ENCODE results near the gene INTS1.

The INTS1 gene

GRCh38 chr7:1516586-1517251 is 12.5 kb upstream of the INTS1 start:
- TF ChIP-seq TEAD4 (IDR thresholded peaks at IDR 0.05) = no peak
- no peak for TF ChIP-seq EP300 (IDR thresholded peaks at IDR 0.05; ENCODE audit: borderline replicate concordance)

GRCh38 chr7:1514995-1515401 is 10.8 kb upstream of the INTS1 start:
- TF ChIP-seq CREB1 (IDR thresholded peaks at IDR 0.05; ENCODE audit: low read depth) (no peak), NFIC (IDR thresholded peaks at IDR 0.05) (0 out of 2 replicates have a peak, but pooled peaks have one; percentile 30), TEAD4 (IDR thresholded peaks at IDR 0.05) (peak; percentile 20; the same call in 1 of the 2 replicates), ZBTB7A (IDR thresholded peaks at IDR 0.05; ENCODE audit: low read depth) (0 out of 2 replicates have a peak, but pooled peaks have one; percentile 25)

GRCh38 chr7:1514407-1514806 is 10.2 kb upstream of the INTS1 start:
- no peak for TF ChIP-seq EGR1 (IDR thresholded peaks at IDR 0.05)
- TF ChIP-seq, protein P1, sequence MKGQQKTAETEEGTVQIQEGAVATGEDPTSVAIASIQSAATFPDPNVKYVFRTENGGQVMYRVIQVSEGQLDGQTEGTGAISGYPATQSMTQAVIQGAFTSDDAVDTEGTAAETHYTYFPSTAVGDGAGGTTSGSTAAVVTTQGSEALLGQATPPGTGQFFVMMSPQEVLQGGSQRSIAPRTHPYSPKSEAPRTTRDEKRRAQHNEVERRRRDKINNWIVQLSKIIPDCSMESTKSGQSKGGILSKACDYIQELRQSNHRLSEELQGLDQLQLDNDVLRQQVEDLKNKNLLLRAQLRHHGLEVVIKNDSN (IDR thresholded peaks at IDR 0.05) = no peak
- TF ChIP-seq TAF1 (IDR thresholded peaks at IDR 0.05; ENCODE audit: low read depth) = no peak
- no peak for TF ChIP-seq TEAD4 (IDR thresholded peaks at IDR 0.05)
- TF ChIP-seq, protein P2, sequence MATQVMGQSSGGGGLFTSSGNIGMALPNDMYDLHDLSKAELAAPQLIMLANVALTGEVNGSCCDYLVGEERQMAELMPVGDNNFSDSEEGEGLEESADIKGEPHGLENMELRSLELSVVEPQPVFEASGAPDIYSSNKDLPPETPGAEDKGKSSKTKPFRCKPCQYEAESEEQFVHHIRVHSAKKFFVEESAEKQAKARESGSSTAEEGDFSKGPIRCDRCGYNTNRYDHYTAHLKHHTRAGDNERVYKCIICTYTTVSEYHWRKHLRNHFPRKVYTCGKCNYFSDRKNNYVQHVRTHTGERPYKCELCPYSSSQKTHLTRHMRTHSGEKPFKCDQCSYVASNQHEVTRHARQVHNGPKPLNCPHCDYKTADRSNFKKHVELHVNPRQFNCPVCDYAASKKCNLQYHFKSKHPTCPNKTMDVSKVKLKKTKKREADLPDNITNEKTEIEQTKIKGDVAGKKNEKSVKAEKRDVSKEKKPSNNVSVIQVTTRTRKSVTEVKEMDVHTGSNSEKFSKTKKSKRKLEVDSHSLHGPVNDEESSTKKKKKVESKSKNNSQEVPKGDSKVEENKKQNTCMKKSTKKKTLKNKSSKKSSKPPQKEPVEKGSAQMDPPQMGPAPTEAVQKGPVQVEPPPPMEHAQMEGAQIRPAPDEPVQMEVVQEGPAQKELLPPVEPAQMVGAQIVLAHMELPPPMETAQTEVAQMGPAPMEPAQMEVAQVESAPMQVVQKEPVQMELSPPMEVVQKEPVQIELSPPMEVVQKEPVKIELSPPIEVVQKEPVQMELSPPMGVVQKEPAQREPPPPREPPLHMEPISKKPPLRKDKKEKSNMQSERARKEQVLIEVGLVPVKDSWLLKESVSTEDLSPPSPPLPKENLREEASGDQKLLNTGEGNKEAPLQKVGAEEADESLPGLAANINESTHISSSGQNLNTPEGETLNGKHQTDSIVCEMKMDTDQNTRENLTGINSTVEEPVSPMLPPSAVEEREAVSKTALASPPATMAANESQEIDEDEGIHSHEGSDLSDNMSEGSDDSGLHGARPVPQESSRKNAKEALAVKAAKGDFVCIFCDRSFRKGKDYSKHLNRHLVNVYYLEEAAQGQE (IDR thresholded peaks at IDR 0.05; ENCODE audit: low read depth) = no peak
- TF ChIP-seq, protein P3, sequence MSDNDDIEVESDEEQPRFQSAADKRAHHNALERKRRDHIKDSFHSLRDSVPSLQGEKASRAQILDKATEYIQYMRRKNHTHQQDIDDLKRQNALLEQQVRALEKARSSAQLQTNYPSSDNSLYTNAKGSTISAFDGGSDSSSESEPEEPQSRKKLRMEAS (IDR thresholded peaks at IDR 0.05) = no peak
- TF ChIP-seq TCF12 (IDR thresholded peaks at IDR 0.05; ENCODE audit: low read depth) = no peak
- TF ChIP-seq YY1 (IDR thresholded peaks at IDR 0.05; ENCODE audit: low read depth) = no peak
- TF ChIP-seq CEBPB (IDR thresholded peaks at IDR 0.05) = no peak
- no peak for TF ChIP-seq NFIC (IDR thresholded peaks at IDR 0.05)
- TF ChIP-seq ZBTB7A (IDR thresholded peaks at IDR 0.05; ENCODE audit: low read depth) = no peak
- no peak for TF ChIP-seq FOXM1 (IDR thresholded peaks at IDR 0.05; ENCODE audit: borderline replicate concordance, low read depth)
- TF ChIP-seq EP300 (IDR thresholded peaks at IDR 0.05; ENCODE audit: borderline replicate concordance) = no peak
- no peak for TF ChIP-seq CREB1 (IDR thresholded peaks at IDR 0.05; ENCODE audit: low read depth)
- no peak for TF ChIP-seq RAD21 (IDR thresholded peaks at IDR 0.05; ENCODE audit: low read depth)

GRCh38 chr7:1513657-1514095 is 9.5 kb upstream of the INTS1 start:
- TF ChIP-seq YY1 (IDR thresholded peaks at IDR 0.05; ENCODE audit: low read depth) (no peak), RAD21 (IDR thresholded peaks at IDR 0.05; ENCODE audit: low read depth) (no peak), FOXM1 (IDR thresholded peaks at IDR 0.05; ENCODE audit: borderline replicate concordance, low read depth) (no peak), TAF1 (IDR thresholded peaks at IDR 0.05; ENCODE audit: low read depth) (no peak), EGR1 (IDR thresholded peaks at IDR 0.05) (no peak), EP300 (IDR thresholded peaks at IDR 0.05; ENCODE audit: borderline replicate concordance) (no peak), ZBTB7A (IDR thresholded peaks at IDR 0.05; ENCODE audit: low read depth) (no peak), TEAD4 (IDR thresholded peaks at IDR 0.05) (no peak), CREB1 (IDR thresholded peaks at IDR 0.05; ENCODE audit: low read depth) (no peak), TCF12 (IDR thresholded peaks at IDR 0.05; ENCODE audit: low read depth) (no peak), CEBPB (IDR thresholded peaks at IDR 0.05) (no peak), NFIC (IDR thresholded peaks at IDR 0.05) (no peak)
- TF ChIP-seq, protein P3 (IDR thresholded peaks at IDR 0.05) = no peak
- TF ChIP-seq, protein P2 (IDR thresholded peaks at IDR 0.05; ENCODE audit: low read depth) = no peak
- TF ChIP-seq, protein P1 (IDR thresholded peaks at IDR 0.05) = no peak

- 0 out of 2 replicates have a peak, but pooled peaks have one; percentile 17 for TF ChIP-seq NFIC (IDR thresholded peaks at IDR 0.05)
- no peak for TF ChIP-seq EGR1 (IDR thresholded peaks at IDR 0.05)
- TF ChIP-seq, protein P3 (IDR thresholded peaks at IDR 0.05) = 0 out of 2 replicates have a peak, but pooled peaks have one; percentile 45
- TF ChIP-seq ZBTB7A (IDR thresholded peaks at IDR 0.05; ENCODE audit: low read depth) = no peak
- TF ChIP-seq, protein P2 (IDR thresholded peaks at IDR 0.05; ENCODE audit: low read depth) = no peak
- no peak for TF ChIP-seq CREB1 (IDR thresholded peaks at IDR 0.05; ENCODE audit: low read depth)
- no peak for TF ChIP-seq TAF1 (IDR thresholded peaks at IDR 0.05; ENCODE audit: low read depth)
- peak; percentile 35; the same call in 1 of the 2 replicates for TF ChIP-seq EP300 (IDR thresholded peaks at IDR 0.05; ENCODE audit: borderline replicate concordance)
Observed at GRCh38 chr7:1512781-1513656, 8.8 kb upstream of the INTS1 start.
